K562 (cell line): Measurements from ENCODE around the gene HTR2A. TPM values are rescaled to one million over a fixed set of nuclear protein-coding genes. Genes with fewer than 3 reads are reported as not detected.

Source experiments
- ATAC-seq: fragments of 200-7000 bp; cut with Tn5 transposase; 3 replicates; pipeline ENCODE4 v1.9.1; 2020; ENCODE audit warnings: moderate library complexity
- BruUV-seq: library from RNA; stranded (reverse); fragments of 400-500 nt; replicated peaks from 2 replicates; lab custom pipeline; 2021; lab: Mats Ljungman, UMichigan
- CTCF ChIA-PET: fragments of 300-600 bp; formaldehyde crosslinking; extraction: SDS; loops from one replicate; lab custom pipeline; 2021; ENCODE audit warnings: low intra/inter-chr PET ratio; lab: Yijun Ruan, JAX
- POLR2A ChIA-PET: fragments of 300-600, 350-650 bp; sonication (Branson Sonifier 250); formaldehyde crosslinking; extraction: SDS; loops from one replicate; lab custom pipeline; 2021; ENCODE audit warnings: antibody characterized with exemption, inconsistent platforms; lab: Yijun Ruan, JAX
- DNase-seq, 4 experiments: peaks; one replicate each; pipeline versions ENCODE4 v3.0.0 to v3.0.0-alpha.2; 2011 to 2018; ENCODE audit warnings: low spot score in 3 of 4, mixed read lengths in 3 of 4; ENCODE audit errors: extremely low read depth in 1 of 4
- FAIRE-seq: peaks from 2 replicates; lab custom pipeline; 2011; peaks lifted over from hg19 to GRCh38; lab: Jason Lieb, UNC
- H2AFZ ChIP-seq: 2 replicates; pipeline ENCODE4 v1.6.0; 2011; ENCODE audit warnings: low read depth, low read length, control low read depth, inconsistent platforms
- H3K27ac ChIP-seq: fragments of 200-600 bp; 3 replicates; pipeline ENCODE4 v1.8.0; 2011; ENCODE audit warnings: low read depth, mild to moderate bottlenecking, control low read depth, inconsistent platforms, low read length, moderate library complexity, mixed read lengths; ENCODE audit errors: extremely low read depth
- H3K27me3 ChIP-seq, 2 experiments: fragments of 300-600 bp in 1 of 2; 2 replicates in 1 of 2; 3 replicates in 1 of 2; pipeline versions ENCODE4 v1.6.0 to v1.8.0; 2011; ENCODE audit warnings: inconsistent platforms in 2 of 2, low read length in 2 of 2, mild to moderate bottlenecking in 1 of 2, mixed read lengths in 1 of 2, moderate library complexity in 1 of 2; ENCODE audit not compliant: control insufficient read depth in 2 of 2, insufficient read depth in 2 of 2
- H3K36me3 ChIP-seq: fragments of 300-600 bp; 3 replicates; pipeline ENCODE4 v1.8.0; 2011; ENCODE audit warnings: mild to moderate bottlenecking, low read length, inconsistent platforms; ENCODE audit not compliant: control insufficient read depth, insufficient read depth
- H3K4me1 ChIP-seq, 2 experiments: fragments of 200-600 bp in 1 of 2; replicated peaks in 1 of 2; 2 replicates in 1 of 2; 3 replicates in 1 of 2; pipeline versions ENCODE4 v1.5.1 to v1.8.0; 2011; ENCODE audit warnings: inconsistent platforms in 2 of 2, low read length in 2 of 2, mild to moderate bottlenecking in 1 of 2, mixed read lengths in 1 of 2, moderate library complexity in 1 of 2; ENCODE audit not compliant: control insufficient read depth in 2 of 2, insufficient read depth in 2 of 2
- H3K4me2 ChIP-seq: 2 replicates; pipeline ENCODE4 v1.6.1; 2011; ENCODE audit warnings: low read length, control low read depth, inconsistent platforms, mixed read lengths; ENCODE audit not compliant: insufficient read depth
- H3K4me3 ChIP-seq: fragments of 200-600 bp; sonication (generic), shearing (Covaris generic); 2 replicates; pipeline ENCODE4 v1.5.1; 2016; ENCODE audit warnings: control low read depth, inconsistent platforms
- H3K79me2 ChIP-seq: fragments of 200-600 bp; 3 replicates; pipeline ENCODE4 v1.8.0; 2011; ENCODE audit warnings: low read length, inconsistent platforms; ENCODE audit not compliant: control insufficient read depth, insufficient read depth
- H3K9ac ChIP-seq, 2 experiments: 2 replicates each; pipeline versions ENCODE4 v1.6.0 to v1.6.1; 2011; ENCODE audit warnings: low read depth in 2 of 2, low read length in 2 of 2, control low read depth in 1 of 2, inconsistent platforms in 1 of 2, mild to moderate bottlenecking in 1 of 2, mixed read lengths in 1 of 2; ENCODE audit not compliant: insufficient read depth in 1 of 2
- H3K9me1 ChIP-seq: one replicate; pipeline ENCODE4 v1.6.0; 2011; ENCODE audit warnings: inconsistent platforms, mild to moderate bottlenecking, low read length, moderate library complexity; ENCODE audit not compliant: control insufficient read depth, insufficient read depth
- H3K9me3 ChIP-seq: replicated peaks from 2 replicates; pipeline ENCODE4 v1.5.1; 2011; ENCODE audit warnings: low read depth, low read length, inconsistent platforms; ENCODE audit not compliant: control insufficient read depth, insufficient read depth
- H4K20me1 ChIP-seq: replicated peaks from 2 replicates; pipeline ENCODE4 v1.6.1; 2011; ENCODE audit warnings: low read length, inconsistent platforms, mixed read lengths; ENCODE audit not compliant: control insufficient read depth, insufficient read depth
- CBX2 ChIP-seq: fragments of 200-600 bp; sonication (generic); IDR thresholded peaks from one replicate; pipeline ENCODE4 v1.6.1; 2012; ENCODE audit warnings: mild to moderate bottlenecking, low read length, inconsistent platforms; ENCODE audit not compliant: insufficient read depth, poor library complexity, severe bottlenecking
- HMG20B ChIP-seq: fragments of 250-450 bp; sonication (Bioruptor Pico); IDR thresholded peaks from 2 replicates; pipeline ENCODE4 v1.5.0; 2021; ENCODE audit warnings: mild to moderate bottlenecking
- MIER1 ChIP-seq: fragments of 450-650 bp; IDR thresholded peaks from 2 replicates; pipeline ENCODE4 v1.6.1; 2016; ENCODE audit warnings: antibody characterized with exemption, mild to moderate bottlenecking, low read depth
- NEUROD1 ChIP-seq: fragments of 150-350 bp; IDR thresholded peaks from 2 replicates; pipeline ENCODE4 v1.6.1; 2014; ENCODE audit warnings: borderline replicate concordance, low read length, low read depth; ENCODE audit not compliant: partially characterized antibody
- NFXL1 ChIP-seq: fragments of 450-650 bp; formaldehyde crosslinking; IDR thresholded peaks from 2 replicates; pipeline ENCODE4 v1.4.0; 2021; ENCODE audit warnings: mild to moderate bottlenecking
- PHTF2 ChIP-seq: fragments of 250-450 bp; sonication (Bioruptor Pico); IDR thresholded peaks from 2 replicates; pipeline ENCODE4 v1.5.0; 2021; ENCODE audit warnings: mild to moderate bottlenecking
- XRCC5 ChIP-seq: fragments of 200-400 bp; formaldehyde crosslinking; IDR thresholded peaks from 2 replicates; pipeline ENCODE4 v1.6.1; 2017; ENCODE audit warnings: low read depth, mild to moderate bottlenecking, low read length
- ZNF143 ChIP-seq: sonication (generic); formaldehyde crosslinking; IDR thresholded peaks from 2 replicates; pipeline ENCODE4 v1.9.0; 2022; ENCODE audit warnings: mild to moderate bottlenecking, missing genetic modification reagents
- ZNF212 ChIP-seq: fragments of 450-650 bp; formaldehyde crosslinking; IDR thresholded peaks from 2 replicates; pipeline ENCODE4 v1.4.0; 2020; ENCODE audit warnings: mild to moderate bottlenecking
- ZNF253 ChIP-seq: fragments of 250-450 bp; sonication (Bioruptor Pico); conservative IDR thresholded peaks from 2 replicates; pipeline ENCODE4 v1.6.1; 2021; ENCODE audit warnings: mild to moderate bottlenecking
- ZNF584 ChIP-seq: fragments of 200-800 bp; sonication (Bioruptor generic); IDR thresholded peaks from 2 replicates; pipeline ENCODE4 v1.6.1; 2016; ENCODE audit warnings: low read depth, mild to moderate bottlenecking, missing genetic modification characterization, missing compliant biosample characterization
- WGBS: fragments of 100-300 bp; shearing (Covaris generic); methylation state at CpG from one replicate; pipeline ENCODE4 v1.1.6; 2016; ENCODE audit warnings: low coverage, mixed read lengths; ENCODE audit not compliant: insufficient coverage; ENCODE audit errors: missing lambda C conversion rate; 5-methylcytosine and 5-hydroxymethylcytosine counted together
- in situ Hi-C: fragments of 300-500 bp; cut with MboI; formaldehyde crosslinking; loops from 4 replicates; pipeline ENCODE4 v1.15.0; 2018; ENCODE audit warnings: inconsistent platforms, mixed read lengths
- intact Hi-C: fragments of 100-400 bp; cut with micrococcal nuclease; formaldehyde crosslinking; loops from 2 replicates; pipeline ENCODE4 v1.14.2; 2022
- polyA plus RNA-seq, 8 experiments: library from polyadenylated mRNA; depleted of rRNA in 4 of 8; stranded (reverse) in 5 of 8; unstranded in 3 of 8; fragments of >200 nt; fragmentation: Nextera tagmentation in 2 of 8; fragmentation: Illumina TruSeq in 1 of 8; extraction: Ambion mirVana in 2 of 8; extraction: Trizol in 1 of 8; gene quantifications; 2 replicates each; pipeline versions ENCODE4 v1.2.1 to v1.2.3, GENCODE V29; 2011 to 2014; ENCODE audit warnings: inconsistent platforms in 1 of 8, missing spikeins in 1 of 8
- total RNA-seq, 7 experiments: library from RNA; depleted of rRNA in 6 of 7; stranded (reverse); fragments of >200 nt in 6 of 7; fragmentation: Illumina TruSeq in 2 of 7; extraction: Trizol in 2 of 7; gene quantifications; 2 replicates each; pipeline versions ENCODE4 v1.2.1 to v1.2.3, GENCODE V29; 2011 to 2021; ENCODE audit warnings: low replicate concordance in 1 of 7
- TF ChIP-seq, protein P1 (sequence below), 3 experiments: fragments of 200-800 bp in 1 of 3; fragments of 250-450 bp in 1 of 3; fragments of 450-650 bp in 1 of 3; sonication (Bioruptor Pico) in 1 of 3; sonication (Bioruptor generic) in 1 of 3; formaldehyde crosslinking in 1 of 3; IDR thresholded peaks; 2 replicates each; pipeline versions ENCODE4 v1.6.1 to v1.8.0; 2016 to 2022; ENCODE audit warnings: mild to moderate bottlenecking in 2 of 3, missing genetic modification characterization in 2 of 3, missing compliant biosample characterization in 1 of 3, moderate library complexity in 1 of 3
- TF ChIP-seq, protein P2 (sequence below): IDR thresholded peaks from 2 replicates; pipeline ENCODE4 v1.6.1; 2014; ENCODE audit warnings: antibody characterized with exemption

HTR2A gene
- total and polyA plus RNA-seq, 9 of the 15 experiments (the other 6 are each of a cell fraction or from before 2014, with no cell fraction given), result not detected

DNA sequence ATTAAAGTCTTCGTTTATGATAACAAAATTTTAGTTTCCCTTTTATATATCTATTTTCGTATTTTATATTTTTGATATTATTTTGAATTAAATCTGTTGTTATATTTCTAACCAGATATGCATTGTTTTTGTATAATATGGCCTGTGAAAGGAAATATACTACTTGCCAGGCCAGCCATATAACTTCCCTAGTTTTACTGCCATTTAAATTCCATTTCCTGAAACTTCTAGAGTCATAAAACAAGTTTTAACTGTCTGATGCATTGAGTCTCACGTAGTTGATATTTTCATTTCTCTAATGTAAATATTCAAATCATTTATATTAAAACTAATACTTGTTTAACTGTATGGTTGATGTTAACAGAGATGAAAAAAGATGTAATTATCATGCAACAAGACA is 113.3 kb downstream of the HTR2A start (continued):
- TF ChIP-seq, protein P1, sequence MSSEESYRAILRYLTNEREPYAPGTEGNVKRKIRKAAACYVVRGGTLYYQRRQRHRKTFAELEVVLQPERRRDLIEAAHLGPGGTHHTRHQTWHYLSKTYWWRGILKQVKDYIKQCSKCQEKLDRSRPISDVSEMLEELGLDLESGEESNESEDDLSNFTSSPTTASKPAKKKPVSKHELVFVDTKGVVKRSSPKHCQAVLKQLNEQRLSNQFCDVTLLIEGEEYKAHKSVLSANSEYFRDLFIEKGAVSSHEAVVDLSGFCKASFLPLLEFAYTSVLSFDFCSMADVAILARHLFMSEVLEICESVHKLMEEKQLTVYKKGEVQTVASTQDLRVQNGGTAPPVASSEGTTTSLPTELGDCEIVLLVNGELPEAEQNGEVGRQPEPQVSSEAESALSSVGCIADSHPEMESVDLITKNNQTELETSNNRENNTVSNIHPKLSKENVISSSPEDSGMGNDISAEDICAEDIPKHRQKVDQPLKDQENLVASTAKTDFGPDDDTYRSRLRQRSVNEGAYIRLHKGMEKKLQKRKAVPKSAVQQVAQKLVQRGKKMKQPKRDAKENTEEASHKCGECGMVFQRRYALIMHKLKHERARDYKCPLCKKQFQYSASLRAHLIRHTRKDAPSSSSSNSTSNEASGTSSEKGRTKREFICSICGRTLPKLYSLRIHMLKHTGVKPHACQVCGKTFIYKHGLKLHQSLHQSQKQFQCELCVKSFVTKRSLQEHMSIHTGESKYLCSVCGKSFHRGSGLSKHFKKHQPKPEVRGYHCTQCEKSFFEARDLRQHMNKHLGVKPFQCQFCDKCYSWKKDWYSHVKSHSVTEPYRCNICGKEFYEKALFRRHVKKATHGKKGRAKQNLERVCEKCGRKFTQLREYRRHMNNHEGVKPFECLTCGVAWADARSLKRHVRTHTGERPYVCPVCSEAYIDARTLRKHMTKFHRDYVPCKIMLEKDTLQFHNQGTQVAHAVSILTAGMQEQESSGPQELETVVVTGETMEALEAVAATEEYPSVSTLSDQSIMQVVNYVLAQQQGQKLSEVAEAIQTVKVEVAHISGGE (CRISPR knock-in tag; IDR thresholded peaks at IDR 0.05), result no peak
- no peak for TF ChIP-seq NEUROD1
- no peak for TF ChIP-seq NFXL1
- no peak for TF ChIP-seq ZNF143 (CRISPR knock-in tag)
- TF ChIP-seq MIER1, result no peak
- TF ChIP-seq ZNF253 (CRISPR knock-in tag), result no peak

DNA sequence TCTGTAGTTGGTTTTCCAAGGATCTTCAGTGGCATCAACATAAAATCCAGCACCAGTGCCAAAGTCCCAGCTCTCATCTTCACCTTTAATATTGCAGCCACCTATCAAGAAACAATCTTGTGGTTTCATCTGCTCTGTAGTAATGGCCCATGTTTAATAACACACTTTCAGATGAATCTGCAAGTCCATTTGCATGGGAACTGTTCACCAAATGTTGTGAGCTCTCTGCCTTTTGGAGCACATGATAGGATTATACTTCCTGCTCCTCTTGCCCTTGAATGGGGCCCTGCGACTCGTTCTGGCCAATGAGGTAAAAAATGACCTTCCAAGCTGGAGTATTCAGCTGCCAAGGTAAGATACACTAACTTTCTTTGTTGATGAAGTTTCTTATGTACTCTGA is 114.2 kb downstream of the HTR2A start:
- Histone ChIP-seq H3K4me3 (no peak overlapping the region), H3K9me3 (no peaks in the 10 kb centered on the region), H2AFZ (no peak overlapping the region), H3K27me3 (no peaks in the 10 kb centered on the region), H4K20me1 (no peaks in the 10 kb centered on the region), H3K4me2 (no peak overlapping the region), H3K4me1 (no peaks in the 10 kb centered on the region), H3K79me2 (no peaks in the 10 kb centered on the region), H3K36me3 (peaks cover 88% of the 10 kb centered on the region), H3K27ac (no peak overlapping the region), H3K9ac (no peak overlapping the region), H3K9me1 (no peaks in the 10 kb centered on the region)
- ChIA-PET CTCF (no interaction called here), POLR2A (interaction anchor here (0.6 kb wide), 1 partner anchor 14 kb away, joined by 3 read pairs; no protein-coding TSS in a partner anchor)
- DNase-seq (no peak), FAIRE-seq (no peak), ATAC-seq (no peak)
- intact Hi-C loops, result no loop called here
- no TSS peak for BruUV-seq
- in situ Hi-C loops, result no loop called here
- 76% methylated on average over 2 of the region's 2 CpGs for WGBS
- TF ChIP-seq ZNF584 (CRISPR knock-in tag), result no peak
- TF ChIP-seq, protein P2, sequence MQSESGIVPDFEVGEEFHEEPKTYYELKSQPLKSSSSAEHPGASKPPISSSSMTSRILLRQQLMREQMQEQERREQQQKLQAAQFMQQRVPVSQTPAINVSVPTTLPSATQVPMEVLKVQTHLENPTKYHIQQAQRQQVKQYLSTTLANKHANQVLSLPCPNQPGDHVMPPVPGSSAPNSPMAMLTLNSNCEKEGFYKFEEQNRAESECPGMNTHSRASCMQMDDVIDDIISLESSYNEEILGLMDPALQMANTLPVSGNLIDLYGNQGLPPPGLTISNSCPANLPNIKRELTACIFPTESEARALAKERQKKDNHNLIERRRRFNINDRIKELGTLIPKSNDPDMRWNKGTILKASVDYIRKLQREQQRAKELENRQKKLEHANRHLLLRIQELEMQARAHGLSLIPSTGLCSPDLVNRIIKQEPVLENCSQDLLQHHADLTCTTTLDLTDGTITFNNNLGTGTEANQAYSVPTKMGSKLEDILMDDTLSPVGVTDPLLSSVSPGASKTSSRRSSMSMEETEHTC, result no peak
- no peak for TF ChIP-seq ZNF212 (CRISPR knock-in tag)
- TF ChIP-seq CBX2, result no peak
- no peak for TF ChIP-seq XRCC5
- TF ChIP-seq PHTF2 (CRISPR knock-in tag), result no peak
- no peak for TF ChIP-seq HMG20B (CRISPR knock-in tag)
